ENCODE data around the gene SLC44A4.

SLC44A4 gene

GRCh38 chr6:31878726-31879125, at the start of gene SLC44A4:
SLC44A4 (minus strand) TSS chr6:31878997; CDS start chr6:31878980, 17 bp downstream.
- no peak for TF ChIP-seq NFRKB (IDR thresholded peaks at IDR 0.05)
- no peak for TF ChIP-seq TARDBP (IDR thresholded peaks at IDR 0.05)
- TF ChIP-seq ZNF384 (IDR thresholded peaks at IDR 0.05) = no peak
- no peak for TF ChIP-seq SP1 (IDR thresholded peaks at IDR 0.05)
- no peak for DNase-seq (ENCODE audit: extremely low spot score)
- POLR2A ChIA-PET = no interaction called here
- CTCF ChIA-PET = no interaction called here

- TF ChIP-seq FOXM1 (IDR thresholded peaks at IDR 0.05; ENCODE audit: borderline replicate concordance) (no peak), TARDBP (IDR thresholded peaks at IDR 0.05) (no peak), ARNT (IDR thresholded peaks at IDR 0.05) (no peak), BHLHE40 (IDR thresholded peaks at IDR 0.05; ENCODE audit: borderline replicate concordance) (no peak)
- CTCF ChIA-PET = no interaction called here
- POLR2A ChIA-PET = no interaction called here
- no peak for DNase-seq (ENCODE audit: extremely low spot score)
Observed at GRCh38 chr6:31928672-31928939, 49.8 kb upstream of the SLC44A4 start.

GRCh38 chr6:31927863-31928671, 49.3 kb upstream of the SLC44A4 start:
- ChIA-PET POLR2A (no interaction called here), CTCF (no interaction called here)
- DNase-seq (ENCODE audit: extremely low spot score) = no peak
- no peak for TF ChIP-seq ZNF384 (IDR thresholded peaks at IDR 0.05)
- no peak for TF ChIP-seq HDGF (IDR thresholded peaks at IDR 0.05; ENCODE audit: borderline replicate concordance)
- TF ChIP-seq LEF1 (IDR thresholded peaks at IDR 0.05; ENCODE audit: borderline replicate concordance) = no peak
- TF ChIP-seq FOXA1 (IDR thresholded peaks at IDR 0.05) = no peak
- no peak for TF ChIP-seq CTBP1 (IDR thresholded peaks at IDR 0.05; ENCODE audit: borderline replicate concordance)
- no peak for TF ChIP-seq NFRKB (IDR thresholded peaks at IDR 0.05)
- TF ChIP-seq BHLHE40 (IDR thresholded peaks at IDR 0.05; ENCODE audit: borderline replicate concordance) = no peak
- no peak for TF ChIP-seq FOXM1 (IDR thresholded peaks at IDR 0.05; ENCODE audit: borderline replicate concordance)
- no peak for TF ChIP-seq SP1 (IDR thresholded peaks at IDR 0.05)

GRCh38 chr6:31927242-31927862, 48.6 kb upstream of the SLC44A4 start, which contains the start of gene C2:
C2 (plus strand) TSS chr6:31927717; CDS start chr6:31927753, 36 bp downstream.
- ChIA-PET POLR2A (no interaction called here), CTCF (no interaction called here)
- TF ChIP-seq FOXK2 (IDR thresholded peaks at IDR 0.05) (no peak), SP1 (IDR thresholded peaks at IDR 0.05) (no peak), HDGF (IDR thresholded peaks at IDR 0.05; ENCODE audit: borderline replicate concordance) (no peak), CTBP1 (IDR thresholded peaks at IDR 0.05; ENCODE audit: borderline replicate concordance) (no peak), TARDBP (IDR thresholded peaks at IDR 0.05) (no peak), FOXA1 (IDR thresholded peaks at IDR 0.05) (no peak), FOXM1 (IDR thresholded peaks at IDR 0.05; ENCODE audit: borderline replicate concordance) (no peak), L3MBTL2 (conservative IDR thresholded peaks at IDR 0.05) (no peak), LEF1 (IDR thresholded peaks at IDR 0.05; ENCODE audit: borderline replicate concordance) (no peak), ELF4 (IDR thresholded peaks at IDR 0.05) (no peak), SUZ12 (IDR thresholded peaks at IDR 0.05) (no peak), ZNF384 (IDR thresholded peaks at IDR 0.05) (no peak)
- DNase-seq (ENCODE audit: extremely low spot score) = no peak

GRCh38 chr6:31922942-31923341, 44.1 kb upstream of the SLC44A4 start:
- DNase-seq (ENCODE audit: extremely low spot score) = no peak
- TF ChIP-seq FOXM1 (IDR thresholded peaks at IDR 0.05; ENCODE audit: borderline replicate concordance) = no peak
- no peak for TF ChIP-seq ARNT (IDR thresholded peaks at IDR 0.05)
- TF ChIP-seq FOXK2 (IDR thresholded peaks at IDR 0.05) = no peak
- no peak for TF ChIP-seq LEF1 (IDR thresholded peaks at IDR 0.05; ENCODE audit: borderline replicate concordance)
- no peak for TF ChIP-seq BHLHE40 (IDR thresholded peaks at IDR 0.05; ENCODE audit: borderline replicate concordance)
- no peak for TF ChIP-seq TARDBP (IDR thresholded peaks at IDR 0.05)
- TF ChIP-seq FOXA1 (IDR thresholded peaks at IDR 0.05) = no peak
- TF ChIP-seq HDGF (IDR thresholded peaks at IDR 0.05; ENCODE audit: borderline replicate concordance) = no peak
- no peak for TF ChIP-seq ZNF384 (IDR thresholded peaks at IDR 0.05)
- TF ChIP-seq SP1 (IDR thresholded peaks at IDR 0.05) = no peak
- TF ChIP-seq PKNOX1 (IDR thresholded peaks at IDR 0.05) = no peak
- no peak for TF ChIP-seq L3MBTL2 (conservative IDR thresholded peaks at IDR 0.05)
- TF ChIP-seq SUZ12 (IDR thresholded peaks at IDR 0.05) = no peak
- TF ChIP-seq NFRKB (IDR thresholded peaks at IDR 0.05) = no peak

GRCh38 chr6:31920811-31921210, 42.0 kb upstream of the SLC44A4 start:
- TF ChIP-seq CTBP1 (IDR thresholded peaks at IDR 0.05; ENCODE audit: borderline replicate concordance) = no peak
- TF ChIP-seq FOXA1 (IDR thresholded peaks at IDR 0.05) = no peak
- TF ChIP-seq SP1 (IDR thresholded peaks at IDR 0.05) = no peak
- no peak for TF ChIP-seq BHLHE40 (IDR thresholded peaks at IDR 0.05; ENCODE audit: borderline replicate concordance)
- TF ChIP-seq FOXK2 (IDR thresholded peaks at IDR 0.05) = no peak
- TF ChIP-seq SUZ12 (IDR thresholded peaks at IDR 0.05) = no peak
- TF ChIP-seq TARDBP (IDR thresholded peaks at IDR 0.05) = no peak
- no peak for TF ChIP-seq ARNT (IDR thresholded peaks at IDR 0.05)
- no peak for TF ChIP-seq LEF1 (IDR thresholded peaks at IDR 0.05; ENCODE audit: borderline replicate concordance)
- TF ChIP-seq ELF4 (IDR thresholded peaks at IDR 0.05) = no peak
- no peak for TF ChIP-seq FOXM1 (IDR thresholded peaks at IDR 0.05; ENCODE audit: borderline replicate concordance)
- TF ChIP-seq PKNOX1 (IDR thresholded peaks at IDR 0.05) = no peak
- no peak for TF ChIP-seq ZNF384 (IDR thresholded peaks at IDR 0.05)
- no peak for TF ChIP-seq L3MBTL2 (conservative IDR thresholded peaks at IDR 0.05)
- TF ChIP-seq HDGF (IDR thresholded peaks at IDR 0.05; ENCODE audit: borderline replicate concordance) = no peak
- no peak for TF ChIP-seq NFRKB (IDR thresholded peaks at IDR 0.05)
- no peak for DNase-seq (ENCODE audit: extremely low spot score)
- ChIA-PET CTCF (no interaction called here), POLR2A (no interaction called here)

More at GRCh38 chr6:31922942-31923341, 44.1 kb upstream of the SLC44A4 start:
- ChIA-PET POLR2A (interaction anchor here (1.0 to 2.1 kb wide), 3 partner anchors 21 to 127 kb away, joined by 3 to 14 read pairs (median 3); partner anchors contain the start of genes VARS1 and ZBTB12), CTCF (interaction anchor here (0.6 to 1.1 kb wide), 6 partner anchors 19 to 146 kb away, joined by 3 to 5 read pairs (median 3); partner anchors contain the start of gene VWA7)

All from HEK293T (cell line).